H1 (cell line): ENCODE measurements around the gene ASTN2. TPM values are rescaled to one million over a fixed set of nuclear protein-coding genes. Genes with fewer than 3 reads are reported as not detected.
A peak's percentile ranks its signal among the peaks of the same experiment; 100 is the strongest.

Source experiments
- CTCF ChIA-PET: fragments of 300-600 bp; sonication (Branson Sonifier 250); formaldehyde crosslinking; loops from one replicate; lab custom pipeline; 2021; ENCODE audit not compliant: partially characterized antibody; lab: Charles Lee
- POLR2A ChIA-PET: fragments of 300-600 bp; sonication (Branson Sonifier 250); formaldehyde crosslinking; loops from one replicate; lab custom pipeline; 2021; ENCODE audit warnings: inconsistent platforms; ENCODE audit not compliant: partially characterized antibody; lab: Charles Lee
- DNase-seq, 2 experiments: peaks; one replicate each; pipeline versions ENCODE4 v3.0.0 to v3.0.0-alpha.2; 2010 to 2022; ENCODE audit warnings: low spot score in 2 of 2, low read depth in 1 of 2, mixed read lengths in 1 of 2
- FAIRE-seq: peaks from 2 replicates; lab custom pipeline; 2011; peaks lifted over from hg19 to GRCh38; lab: Jason Lieb, UNC
- H2AFZ ChIP-seq: 2 replicates; pipeline ENCODE4 v1.8.1; 2012; ENCODE audit warnings: low read length, inconsistent platforms
- H2AK5ac ChIP-seq: 2 replicates; pipeline ENCODE4 v1.6.1; 2013; ENCODE audit warnings: low read depth, low read length
- H2BK120ac ChIP-seq: replicated peaks from 2 replicates; pipeline ENCODE3; 2013; ENCODE audit warnings: low read depth, low read length, inconsistent platforms
- H2BK12ac ChIP-seq: 2 replicates; pipeline ENCODE4 v1.6.1; 2013; ENCODE audit warnings: low read depth, low read length
- H2BK15ac ChIP-seq: 2 replicates; pipeline ENCODE4 v1.6.1; 2013; ENCODE audit warnings: low read length
- H2BK20ac ChIP-seq: 2 replicates; pipeline ENCODE4 v1.6.1; 2013; ENCODE audit warnings: low read length
- H2BK5ac ChIP-seq: 2 replicates; pipeline ENCODE4 v1.6.1; 2013; ENCODE audit warnings: low read depth, low read length
- H3K14ac ChIP-seq: 2 replicates; pipeline ENCODE4 v1.6.1; 2013; ENCODE audit warnings: inconsistent platforms; ENCODE audit not compliant: insufficient read length
- H3K18ac ChIP-seq: 2 replicates; pipeline ENCODE4 v1.6.1; 2013; ENCODE audit warnings: low read length; ENCODE audit errors: extremely low read depth
- H3K23ac ChIP-seq: 2 replicates; pipeline ENCODE4 v1.6.1; 2013; ENCODE audit warnings: inconsistent platforms; ENCODE audit not compliant: insufficient read length
- H3K23me2 ChIP-seq: 2 replicates; pipeline ENCODE4 v1.6.1; 2013; ENCODE audit warnings: low read depth, low read length
- H3K27ac ChIP-seq: 2 replicates; pipeline ENCODE4 v1.6.1; 2011; ENCODE audit warnings: low read depth, low read length, inconsistent platforms
- H3K27me3 ChIP-seq, 4 experiments: replicated peaks in 1 of 4; 1 replicate in 1 of 4; 2 replicates in 3 of 4; pipeline versions ENCODE4 v1.6.1 to v1.8.1; 2011 to 2013; ENCODE audit warnings: low read length in 3 of 4, mild to moderate bottlenecking in 3 of 4, inconsistent platforms in 2 of 4, mixed read lengths in 2 of 4, moderate library complexity in 1 of 4; ENCODE audit not compliant: control insufficient read depth in 3 of 4, insufficient read depth in 3 of 4; ENCODE audit errors: extremely low read depth in 1 of 4
- H3K36me3 ChIP-seq, 4 experiments: 2 replicates each; pipeline versions ENCODE4 v1.6.1 to v1.8.1; 2011 to 2013; ENCODE audit warnings: mild to moderate bottlenecking in 4 of 4, low read length in 3 of 4, moderate library complexity in 2 of 4, control low read depth in 1 of 4, inconsistent platforms in 1 of 4; ENCODE audit not compliant: insufficient read depth in 4 of 4, control insufficient read depth in 2 of 4
- H3K4ac ChIP-seq: replicated peaks from 2 replicates; pipeline ENCODE3; 2013; ENCODE audit warnings: low read length, low read depth, mixed read lengths, inconsistent platforms; ENCODE audit not compliant: insufficient read length
- H3K4me1 ChIP-seq, 4 experiments: replicated peaks in 1 of 4; 1 replicate in 1 of 4; 2 replicates in 3 of 4; pipeline versions ENCODE4 v1.6.1 to v1.8.1; 2011 to 2013; ENCODE audit warnings: low read length in 3 of 4, inconsistent platforms in 2 of 4, mixed read lengths in 1 of 4; ENCODE audit not compliant: insufficient read depth in 4 of 4, control insufficient read depth in 3 of 4
- H3K4me2 ChIP-seq, 2 experiments: 2 replicates each; pipeline versions ENCODE4 v1.6.1 to v1.8.1; 2011 to 2013; ENCODE audit warnings: low read depth in 2 of 2, low read length in 2 of 2, control low read depth in 1 of 2, inconsistent platforms in 1 of 2, mild to moderate bottlenecking in 1 of 2; ENCODE audit not compliant: insufficient read depth in 1 of 2
- H3K4me3 ChIP-seq, 4 experiments: fragments of 200-600, 300-600 bp in 1 of 4; sonication (generic), shearing (Covaris generic), sonication (Bioruptor Twin) in 1 of 4; 2 replicates each; pipeline versions ENCODE4 v1.5.1 to v1.8.1; 2011 to 2016; ENCODE audit warnings: low read length in 4 of 4, low read depth in 3 of 4, control low read depth in 2 of 4, inconsistent platforms in 2 of 4, mild to moderate bottlenecking in 2 of 4, mixed read lengths in 1 of 4, moderate library complexity in 1 of 4; ENCODE audit not compliant: insufficient read depth in 2 of 4; ENCODE audit errors: extremely low read depth in 1 of 4
- H3K56ac ChIP-seq: replicated peaks from 2 replicates; pipeline ENCODE3; 2013; ENCODE audit warnings: low read depth, mild to moderate bottlenecking, mixed read lengths, low read length, inconsistent platforms; ENCODE audit not compliant: insufficient read length
- H3K79me1 ChIP-seq: 2 replicates; pipeline ENCODE4 v1.6.1; 2013; ENCODE audit warnings: low read depth, low read length, control low read depth
- H3K79me2 ChIP-seq, 2 experiments: 2 replicates each; pipeline versions ENCODE4 v1.6.1 to v1.8.1; 2012 to 2013; ENCODE audit warnings: low read length in 2 of 2, mild to moderate bottlenecking in 2 of 2, inconsistent platforms in 1 of 2; ENCODE audit not compliant: insufficient read depth in 2 of 2, control insufficient read depth in 1 of 2
- H3K9ac ChIP-seq, 4 experiments: replicated peaks in 1 of 4; 1 replicate in 1 of 4; 2 replicates in 3 of 4; pipeline versions ENCODE4 v1.6.1 to v1.8.1; 2011 to 2013; ENCODE audit warnings: low read depth in 3 of 4, low read length in 3 of 4, control low read depth in 2 of 4, mild to moderate bottlenecking in 2 of 4, moderate library complexity in 2 of 4, inconsistent platforms in 1 of 4; ENCODE audit errors: extremely low read depth in 1 of 4
- H3K9me3 ChIP-seq, 2 experiments: 2 replicates each; pipeline versions ENCODE4 v1.6.1 to v1.8.1; 2012 to 2013; ENCODE audit warnings: mild to moderate bottlenecking in 2 of 2, moderate library complexity in 2 of 2, control low read depth in 1 of 2, inconsistent platforms in 1 of 2, low read depth in 1 of 2, low read length in 1 of 2, mixed read lengths in 1 of 2; ENCODE audit not compliant: insufficient read depth in 2 of 2
- H4K20me1 ChIP-seq, 2 experiments: replicated peaks in 1 of 2; 2 replicates each; pipeline versions ENCODE3 to v1.8.1; 2011 to 2013; ENCODE audit warnings: inconsistent platforms in 2 of 2, low read length in 2 of 2, mild to moderate bottlenecking in 1 of 2; ENCODE audit not compliant: insufficient read depth in 2 of 2, control insufficient read depth in 1 of 2
- H4K5ac ChIP-seq: 2 replicates; pipeline ENCODE4 v1.6.1; 2013; ENCODE audit warnings: low read length, low read depth, mixed read lengths, inconsistent platforms; ENCODE audit not compliant: insufficient read length
- H4K8ac ChIP-seq: 2 replicates; pipeline ENCODE4 v1.8.0; 2013; ENCODE audit warnings: mild to moderate bottlenecking, moderate library complexity, low read length, inconsistent platforms; ENCODE audit not compliant: insufficient read depth; ENCODE audit errors: extremely low read depth
- H4K91ac ChIP-seq: replicated peaks from 2 replicates; pipeline ENCODE3; 2013; ENCODE audit warnings: low read length, mixed read lengths, inconsistent platforms; ENCODE audit not compliant: insufficient read length
- BCL11A ChIP-seq, 2 experiments: IDR thresholded peaks; one replicate each; pipeline ENCODE4 v1.6.1; 2011; ENCODE audit warnings: low read depth in 2 of 2, low read length in 2 of 2, mild to moderate bottlenecking in 2 of 2
- BRCA1 ChIP-seq: IDR thresholded peaks from 2 replicates; pipeline ENCODE4 v1.6.1; 2012; ENCODE audit warnings: low read depth, low read length, improper control_type of control experiment
- CEBPB ChIP-seq: IDR thresholded peaks from 2 replicates; pipeline ENCODE4 v1.6.1; 2012; ENCODE audit warnings: low read depth, low read length
- JUN ChIP-seq: IDR thresholded peaks from 2 replicates; pipeline ENCODE4 v1.6.1; 2011; ENCODE audit warnings: low read depth, mild to moderate bottlenecking, improper control_type of control experiment, low read length
- KDM4A ChIP-seq: IDR thresholded peaks from one replicate; pipeline ENCODE4 v1.7.1; 2012; ENCODE audit warnings: low read depth, mild to moderate bottlenecking, moderate library complexity, low read length, inconsistent platforms; ENCODE audit not compliant: severe bottlenecking
- NRF1 ChIP-seq: IDR thresholded peaks from 2 replicates; pipeline ENCODE4 v1.6.1; 2011; ENCODE audit warnings: mild to moderate bottlenecking, low read depth, low read length, improper control_type of control experiment
- POU5F1 ChIP-seq: IDR thresholded peaks from 2 replicates; pipeline ENCODE4 v1.6.1; 2011; ENCODE audit warnings: low read depth, mild to moderate bottlenecking, low read length, moderate library complexity
- RAD21 ChIP-seq, 2 experiments: IDR thresholded peaks in 1 of 2; conservative IDR thresholded peaks in 1 of 2; 2 replicates each; pipeline ENCODE4 v1.6.1; 2011; ENCODE audit warnings: low read depth in 2 of 2, low read length in 2 of 2, improper control_type of control experiment in 1 of 2, inconsistent platforms in 1 of 2, mild to moderate bottlenecking in 1 of 2, moderate library complexity in 1 of 2
- SP1 ChIP-seq: IDR thresholded peaks from 2 replicates; pipeline ENCODE4 v1.6.1; 2011; ENCODE audit warnings: low read depth, low read length
- SP2 ChIP-seq: IDR thresholded peaks from 2 replicates; pipeline ENCODE4 v1.6.1; 2012; ENCODE audit warnings: mild to moderate bottlenecking, low read length, inconsistent platforms
- WGBS, 2 experiments: shearing (Covaris generic) in 1 of 2; methylation state at CpG; one replicate each; pipeline versions ENCODE4 v1.1.6 to v1.1.7; 2013 to 2015; ENCODE audit warnings: low lambda C conversion rate in 2 of 2, mixed read lengths in 2 of 2, inconsistent platforms in 1 of 2, low coverage in 1 of 2, missing lambda C conversion rate in 1 of 2; ENCODE audit not compliant: insufficient replicate concordance in 2 of 2, insufficient coverage in 1 of 2, insufficient read length in 1 of 2; ENCODE audit errors: extremely low coverage in 1 of 2, missing lambda C conversion rate in 1 of 2; 5-methylcytosine and 5-hydroxymethylcytosine counted together
- polyA plus RNA-seq, 7 experiments: library from polyadenylated mRNA; depleted of rRNA in 3 of 7; stranded (reverse) in 5 of 7; unstranded in 2 of 7; fragments of >200 nt in 5 of 7; fragments of 200-250 nt in 2 of 7; gene quantifications; 1 replicate in 5 of 7; 2 replicates in 1 of 7; 4 replicates in 1 of 7; pipeline versions ENCODE4 v1.2.1 to v1.2.3, GENCODE V29; 2011 to 2013; ENCODE audit warnings: missing spikeins in 2 of 7, mixed read lengths in 2 of 7
- total RNA-seq: library from RNA; stranded (reverse); fragmentation: NEBNext Ultra II Directional; extraction: Animal tissue kit (Norgen Biotek cat#: 25700); gene quantifications from 2 replicates; pipeline ENCODE4 v1.2.1, GENCODE V29; 2021
- TF ChIP-seq, protein P1 (sequence below): IDR thresholded peaks from 2 replicates; pipeline ENCODE4 v1.6.1; 2012; ENCODE audit warnings: inconsistent platforms

The ASTN2 gene
- total and polyA plus RNA-seq, 2 of the 8 experiments (the other 6 are each of a cell fraction or from before 2014, with no cell fraction given), result 8.2 to 13.7 TPM

DNA sequence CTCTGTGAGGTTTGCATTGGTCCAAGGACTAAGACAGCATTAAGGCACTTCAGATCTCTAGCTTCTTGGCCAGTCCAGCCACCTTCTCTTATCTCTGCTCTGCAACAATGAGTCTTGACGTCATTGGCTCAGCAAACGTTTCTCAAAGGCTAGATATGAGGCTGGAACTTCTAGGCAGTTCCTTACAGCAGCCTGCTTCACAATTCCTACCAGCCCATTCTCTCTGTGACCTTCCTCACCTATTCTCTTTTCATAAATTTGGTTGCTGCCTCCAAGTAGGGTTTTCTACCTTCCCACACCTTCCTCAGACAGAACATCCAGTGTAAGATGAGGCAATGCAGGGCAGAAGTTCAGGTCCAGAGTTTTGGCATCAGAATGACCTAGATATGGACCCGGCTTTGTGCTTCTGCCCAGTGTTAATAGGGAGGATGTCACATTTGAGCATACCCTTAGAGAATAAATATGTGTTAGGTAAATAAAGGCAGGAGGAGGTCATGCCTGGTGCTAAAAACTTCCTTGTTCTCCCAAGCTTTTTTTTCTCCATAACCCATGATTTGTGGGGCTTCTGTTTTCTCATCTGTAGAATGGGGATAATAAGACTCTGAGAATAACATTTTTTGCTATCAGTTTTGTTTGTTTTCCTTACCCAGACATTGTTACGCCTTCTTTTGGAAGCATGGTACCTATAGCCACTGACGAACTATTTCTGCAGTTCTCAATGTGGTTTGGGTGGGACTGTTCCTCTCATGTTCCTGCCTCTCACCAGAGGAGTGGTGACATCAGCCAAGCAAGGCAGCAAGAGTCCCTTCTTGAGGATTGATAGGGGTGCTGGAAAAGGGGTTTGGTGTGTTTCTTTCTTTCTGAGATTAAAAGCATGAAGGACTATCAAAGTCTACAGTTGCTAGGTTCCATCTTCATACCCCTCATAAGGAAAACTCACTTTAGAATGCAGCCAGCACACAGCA lies 948.3 kb downstream of the ASTN2 start:
- no peaks in the 10 kb centered on the region for H3K79me2 ChIP-seq
- peak in 1 of 2 experiments; percentile 2 for DNase-seq
- H4K91ac ChIP-seq, result no peak overlapping the region
- H3K56ac ChIP-seq, result no peak overlapping the region
- no peak overlapping the region for H2BK20ac ChIP-seq
- FAIRE-seq, result no peak
- no peak overlapping the region for H4K5ac ChIP-seq
- H3K79me1 ChIP-seq, result no peaks in the 10 kb centered on the region
- H2AFZ ChIP-seq, result no peak overlapping the region
- CTCF ChIA-PET, result interaction anchor here (1.8 kb wide), 1 partner anchor 28 kb away, joined by 3 read pairs; no protein-coding TSS in a partner anchor
- 77% methylated on average over 5 of the region's 5 CpGs; no CpG with 5 or more reads in 1 of the 2 experiments for WGBS, 2 experiments
- no peak overlapping the region for H3K4me3 ChIP-seq
- POLR2A ChIA-PET, result no interaction called here
- no peaks in the 10 kb centered on the region for H3K27me3 ChIP-seq
- H2BK12ac ChIP-seq, result no peak overlapping the region
- H3K23me2 ChIP-seq, result no peaks in the 10 kb centered on the region; the same call in 1 of the 2 replicates
- no peak overlapping the region for H3K27ac ChIP-seq
- H3K14ac ChIP-seq, result no peak overlapping the region
- H4K20me1 ChIP-seq, result no peaks in the 10 kb centered on the region
- H3K18ac ChIP-seq, result no peak overlapping the region
- no peak overlapping the region for H3K4ac ChIP-seq
- no peak overlapping the region for H3K9ac ChIP-seq
- no peak overlapping the region for H2BK5ac ChIP-seq
- no peaks in the 10 kb centered on the region for H3K9me3 ChIP-seq
- H3K4me2 ChIP-seq, result no peak overlapping the region
- no peak overlapping the region for H3K23ac ChIP-seq
- peaks cover 0 to 20% (median 7%) of the 10 kb centered on the region in 4 experiments; a peak in 5 of 7 replicates for H3K4me1 ChIP-seq
- H2BK15ac ChIP-seq, result no peak overlapping the region
- H2AK5ac ChIP-seq, result no peak overlapping the region
- H2BK120ac ChIP-seq, result no peak overlapping the region
- TF ChIP-seq SP2 (no peak), BCL11A (IDR thresholded peaks at IDR 0.05; ENCODE audit: low read depth in 2 of 2, low read length in 2 of 2) (no peak), CEBPB (no peak), JUN (no peak), BRCA1 (no peak), NRF1 (no peak), RAD21 (IDR thresholded peaks at IDR 0.05 in 1 of 2, conservative IDR thresholded peaks at IDR 0.05 in 1 of 2; ENCODE audit: low read depth in 2 of 2, low read length in 2 of 2) (no peak), SP1 (no peak), POU5F1 (no peak), KDM4A (no peak)
- TF ChIP-seq, protein P1, sequence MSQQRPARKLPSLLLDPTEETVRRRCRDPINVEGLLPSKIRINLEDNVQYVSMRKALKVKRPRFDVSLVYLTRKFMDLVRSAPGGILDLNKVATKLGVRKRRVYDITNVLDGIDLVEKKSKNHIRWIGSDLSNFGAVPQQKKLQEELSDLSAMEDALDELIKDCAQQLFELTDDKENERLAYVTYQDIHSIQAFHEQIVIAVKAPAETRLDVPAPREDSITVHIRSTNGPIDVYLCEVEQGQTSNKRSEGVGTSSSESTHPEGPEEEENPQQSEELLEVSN, result no peak
- TF ChIP-seq, all 59 proteins: peak for 0
- H4K8ac ChIP-seq, result no peak overlapping the region
- no peaks in the 10 kb centered on the region for H3K36me3 ChIP-seq
